AG09309 (cell line): ENCODE results near the gene UNC93B1.

Source experiments
- DNase-seq: peaks from one replicate; pipeline ENCODE4 v3.0.0-alpha.2; 2010; ENCODE audit warnings: low read depth
- H3K4me3 ChIP-seq: 2 replicates; pipeline ENCODE4 v1.5.1; 2011; ENCODE audit warnings: mild to moderate bottlenecking, low read depth, low read length, moderate library complexity; ENCODE audit not compliant: control insufficient read depth
- CTCF ChIP-seq: IDR thresholded peaks from 2 replicates; pipeline ENCODE4 v1.5.1; 2011; ENCODE audit warnings: mild to moderate bottlenecking, low read depth, low read length, inconsistent platforms; ENCODE audit not compliant: insufficient read depth, control insufficient read depth; ENCODE audit errors: missing control alignments

Gene UNC93B1

GRCh38 chr11:68028802-68029545, 25.1 kb upstream of the UNC93B1 start:
- TF ChIP-seq CTCF: no peak
- no peak overlapping the region; the same call in 1 of the 2 replicates for H3K4me3 ChIP-seq

GRCh38 chr11:68027667-68028066, 23.8 kb upstream of the UNC93B1 start:
- no peak overlapping the region for H3K4me3 ChIP-seq
- no peak for DNase-seq
- TF ChIP-seq CTCF: no peak

More at GRCh38 chr11:68028802-68029545, 25.1 kb upstream of the UNC93B1 start:
- no peak for DNase-seq

- no peak for TF ChIP-seq CTCF
- no peak overlapping the region for H3K4me3 ChIP-seq
- no peak for DNase-seq
These were observed 22.7 kb upstream of the UNC93B1 start for GRCh38 chr11:68026391-68027105.

GRCh38 chr11:68025047-68025446, 21.1 kb upstream of the UNC93B1 start:
- no peak overlapping the region for H3K4me3 ChIP-seq
- no peak for TF ChIP-seq CTCF
- no peak for DNase-seq

- no peak overlapping the region for H3K4me3 ChIP-seq
- no peak for TF ChIP-seq CTCF
- DNase-seq: no peak
These were observed 20.6 kb upstream of the UNC93B1 start for GRCh38 chr11:68024508-68024907.

- no peak for TF ChIP-seq CTCF
- no peak overlapping the region for H3K4me3 ChIP-seq
- no peak for DNase-seq
These were observed 18.6 kb upstream of the UNC93B1 start for GRCh38 chr11:68022531-68022930.
